Brain microvascular endothelial cell (primary cell): ENCODE measurements around the gene PRR12.
A peak's percentile ranks its signal among the peaks of the same experiment; 100 is the strongest.

Source experiments
- DNase-seq: peaks from one replicate; pipeline ENCODE4 v3.0.0-alpha.2; 2020
- H3K27ac ChIP-seq: fragments of 250-450 bp; sonication (Bioruptor Pico); 2 replicates; pipeline ENCODE4 v1.5.1; 2020; ENCODE audit warnings: mild to moderate bottlenecking, moderate library complexity
- H3K27me3 ChIP-seq: fragments of 250-450 bp; sonication (Bioruptor Pico); replicated peaks from 2 replicates; pipeline ENCODE4 v1.5.1; 2020; ENCODE audit warnings: mild to moderate bottlenecking
- H3K36me3 ChIP-seq: fragments of 250-450 bp; sonication (Bioruptor Pico); replicated peaks from 2 replicates; pipeline ENCODE4 v1.5.1; 2020; ENCODE audit warnings: mild to moderate bottlenecking
- H3K4me3 ChIP-seq: 2 replicates; pipeline ENCODE4 v1.5.1; 2011; ENCODE audit warnings: low read depth, mild to moderate bottlenecking, control low read depth, low read length, moderate library complexity
- in situ Hi-C: cut with HindIII; loops from 2 replicates; pipeline ENCODE4 v1.10.0; 2017; ENCODE audit warnings: low sequenced_read_pairs, low pct_ligation_motif_present
- TF ChIP-seq, protein P1 (sequence below): IDR thresholded peaks from 2 replicates; pipeline ENCODE4 v1.5.1; 2011; ENCODE audit warnings: low read depth, mild to moderate bottlenecking, moderate library complexity, low read length, control low read depth, inconsistent platforms; ENCODE audit errors: missing control alignments

Gene PRR12, protein sequence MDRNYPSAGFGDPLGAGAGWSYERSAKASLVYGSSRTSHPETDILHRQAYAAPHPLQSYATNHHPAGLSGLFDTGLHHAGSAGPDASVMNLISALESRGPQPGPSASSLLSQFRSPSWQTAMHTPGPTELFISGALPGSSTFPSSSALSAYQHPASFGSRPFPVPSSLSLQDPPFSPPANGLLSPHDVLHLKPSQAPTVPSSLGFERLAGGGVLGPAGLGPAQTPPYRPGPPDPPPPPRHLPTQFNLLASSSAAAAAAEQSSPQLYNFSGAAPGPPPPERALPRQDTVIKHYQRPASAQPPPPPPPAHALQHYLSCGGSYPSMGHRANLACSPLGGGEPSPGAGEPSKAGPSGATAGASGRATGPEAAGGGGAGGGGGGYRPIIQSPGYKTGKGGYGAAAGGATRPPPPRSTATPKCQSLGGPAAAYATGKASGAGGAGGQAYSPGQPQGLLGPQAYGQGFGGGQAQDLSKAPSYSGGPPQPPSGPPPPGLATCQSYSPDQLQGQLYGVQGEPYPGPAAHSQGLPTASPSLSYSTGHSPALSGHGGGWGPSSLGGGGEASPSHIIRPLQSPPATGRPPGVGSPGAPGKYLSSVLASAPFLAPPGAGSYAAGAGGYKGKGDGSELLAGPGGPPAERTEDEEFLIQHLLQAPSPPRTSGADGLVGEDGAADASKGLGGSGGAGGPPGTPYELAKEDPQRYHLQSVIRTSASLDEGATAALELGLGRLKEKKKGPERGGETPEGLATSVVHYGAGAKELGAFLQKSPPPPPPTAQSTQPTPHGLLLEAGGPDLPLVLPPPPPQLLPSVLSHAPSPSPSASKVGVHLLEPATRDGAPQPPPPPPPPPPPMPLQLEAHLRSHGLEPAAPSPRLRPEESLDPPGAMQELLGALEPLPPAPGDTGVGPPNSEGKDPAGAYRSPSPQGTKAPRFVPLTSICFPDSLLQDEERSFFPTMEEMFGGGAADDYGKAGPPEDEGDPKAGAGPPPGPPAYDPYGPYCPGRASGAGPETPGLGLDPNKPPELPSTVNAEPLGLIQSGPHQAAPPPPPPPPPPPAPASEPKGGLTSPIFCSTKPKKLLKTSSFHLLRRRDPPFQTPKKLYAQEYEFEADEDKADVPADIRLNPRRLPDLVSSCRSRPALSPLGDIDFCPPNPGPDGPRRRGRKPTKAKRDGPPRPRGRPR (N-terminal part only)

GRCh38 chr19:49590971-49591730, at the start of gene PRR12:
PRR12 (plus strand) TSS chr19:49591182; CDS start chr19:49591655, 473 bp downstream.
- peak within 1 kb of the TSS; percentile 70 for H3K27ac ChIP-seq
- in situ Hi-C loops, result no loop called here
- H3K4me3 ChIP-seq, result peak within 1 kb of the TSS; percentile 85
- DNase-seq, result peak; percentile 39
- H3K27me3 ChIP-seq, result no peaks in the 10 kb centered on the region
- peaks cover 22% of the 10 kb centered on the region for H3K36me3 ChIP-seq
- TF ChIP-seq, protein P1, sequence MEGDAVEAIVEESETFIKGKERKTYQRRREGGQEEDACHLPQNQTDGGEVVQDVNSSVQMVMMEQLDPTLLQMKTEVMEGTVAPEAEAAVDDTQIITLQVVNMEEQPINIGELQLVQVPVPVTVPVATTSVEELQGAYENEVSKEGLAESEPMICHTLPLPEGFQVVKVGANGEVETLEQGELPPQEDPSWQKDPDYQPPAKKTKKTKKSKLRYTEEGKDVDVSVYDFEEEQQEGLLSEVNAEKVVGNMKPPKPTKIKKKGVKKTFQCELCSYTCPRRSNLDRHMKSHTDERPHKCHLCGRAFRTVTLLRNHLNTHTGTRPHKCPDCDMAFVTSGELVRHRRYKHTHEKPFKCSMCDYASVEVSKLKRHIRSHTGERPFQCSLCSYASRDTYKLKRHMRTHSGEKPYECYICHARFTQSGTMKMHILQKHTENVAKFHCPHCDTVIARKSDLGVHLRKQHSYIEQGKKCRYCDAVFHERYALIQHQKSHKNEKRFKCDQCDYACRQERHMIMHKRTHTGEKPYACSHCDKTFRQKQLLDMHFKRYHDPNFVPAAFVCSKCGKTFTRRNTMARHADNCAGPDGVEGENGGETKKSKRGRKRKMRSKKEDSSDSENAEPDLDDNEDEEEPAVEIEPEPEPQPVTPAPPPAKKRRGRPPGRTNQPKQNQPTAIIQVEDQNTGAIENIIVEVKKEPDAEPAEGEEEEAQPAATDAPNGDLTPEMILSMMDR, result no peak

DNA sequence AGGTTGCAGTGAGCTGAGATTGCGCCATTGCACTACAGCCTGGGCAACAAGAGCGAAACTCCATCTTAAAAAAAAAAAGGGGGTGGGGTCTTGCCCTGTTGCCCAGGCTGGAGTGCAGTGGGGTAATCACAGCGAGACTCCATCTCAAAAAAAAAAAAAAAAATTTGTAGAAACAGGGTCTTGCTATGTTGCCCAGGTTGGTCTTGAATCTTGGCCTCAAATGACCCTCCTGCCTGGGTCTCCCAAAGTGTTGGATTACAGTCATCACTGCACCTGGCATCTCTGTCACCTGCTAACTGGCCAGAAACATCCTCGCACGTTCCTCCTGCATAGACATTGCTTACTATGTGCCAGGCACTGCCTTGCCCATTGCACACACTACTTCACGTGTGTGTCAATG, 49.1 kb upstream of the PRR12 start:
- TF ChIP-seq, protein P1, result no peak
- no peak overlapping the region for H3K4me3 ChIP-seq
- DNase-seq, result no peak
- H3K36me3 ChIP-seq, result peaks cover 45% of the 10 kb centered on the region
- H3K27me3 ChIP-seq, result no peaks in the 10 kb centered on the region
- in situ Hi-C loops, result no loop called here
- H3K27ac ChIP-seq, result no peak overlapping the region

GRCh38 chr19:49542446-49542845, 48.5 kb upstream of the PRR12 start:
- no peak overlapping the region for H3K4me3 ChIP-seq
- H3K36me3 ChIP-seq, result peaks cover 42% of the 10 kb centered on the region
- H3K27me3 ChIP-seq, result no peaks in the 10 kb centered on the region
- no peak for DNase-seq
- TF ChIP-seq, protein P1, result no peak
- no peak overlapping the region for H3K27ac ChIP-seq
- in situ Hi-C loops, result no loop called here

DNA sequence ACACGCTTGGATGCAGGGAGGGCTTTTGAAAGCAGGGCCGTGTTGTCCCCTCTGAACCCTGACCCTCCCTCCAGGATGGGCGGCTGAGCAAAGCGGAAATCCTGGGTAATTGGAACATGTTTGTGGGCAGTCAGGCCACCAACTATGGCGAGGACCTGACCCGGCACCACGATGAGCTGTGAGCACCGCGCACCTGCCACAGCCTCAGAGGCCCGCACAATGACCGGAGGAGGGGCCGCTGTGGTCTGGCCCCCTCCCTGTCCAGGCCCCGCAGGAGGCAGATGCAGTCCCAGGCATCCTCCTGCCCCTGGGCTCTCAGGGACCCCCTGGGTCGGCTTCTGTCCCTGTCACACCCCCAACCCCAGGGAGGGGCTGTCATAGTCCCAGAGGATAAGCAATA, 48.0 kb upstream of the PRR12 start:
- TF ChIP-seq, protein P1, result no peak
- H3K36me3 ChIP-seq, result peaks cover 42% of the 10 kb centered on the region
- in situ Hi-C loops, result no loop called here

DNA sequence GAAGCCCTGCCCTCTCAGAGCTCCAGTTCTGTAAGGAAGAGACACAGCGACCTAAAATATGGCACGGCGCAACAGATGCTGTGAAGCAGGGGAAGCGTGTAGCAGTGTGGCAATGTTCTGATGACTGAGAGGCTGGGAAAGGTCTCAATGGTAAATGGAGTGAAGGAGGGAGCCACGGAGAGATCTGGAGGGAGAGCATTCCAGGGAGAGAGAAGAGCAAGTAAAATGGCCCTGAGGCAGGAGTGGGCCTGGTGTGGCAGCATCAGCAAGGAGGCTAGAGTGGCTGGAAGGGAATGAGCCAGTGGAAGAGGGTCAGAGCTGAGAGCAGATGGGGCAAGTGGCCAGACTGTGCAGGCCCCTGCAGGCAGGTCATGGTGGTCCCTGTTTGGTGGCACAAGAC, 46.8 kb upstream of the PRR12 start:
- Histone ChIP-seq H3K4me3 (no peak overlapping the region), H3K27me3 (no peaks in the 10 kb centered on the region), H3K27ac (no peak overlapping the region), H3K36me3 (peaks cover 33% of the 10 kb centered on the region)
- DNase-seq, result no peak
- in situ Hi-C loops, result no loop called here
- TF ChIP-seq, protein P1, result no peak

More for the DNA sequence above, 48.0 kb upstream of the PRR12 start:
- Histone ChIP-seq H3K27me3 (no peaks in the 10 kb centered on the region), H3K27ac (no peak overlapping the region), H3K4me3 (no peak overlapping the region)
- DNase-seq, result no peak
